Measurements from ENCODE around the gene ZWILCH.
A peak's percentile ranks its signal among the peaks of the same experiment; 100 is the strongest.

The ZWILCH gene

GRCh38 chr15:66483131-66483566 lies 22.0 kb upstream of the ZWILCH start:
- Histone ChIP-seq H3K4me3 (ENCODE audit: low read depth in 1 of 2, low read length in 1 of 2) (no peak overlapping the region), H3K36me3 (peaks cover 64% of the 10 kb centered on the region), H3K27me3 (no peaks in the 10 kb centered on the region), H3K9me3 (no peaks in the 10 kb centered on the region), H3K4me1 (ENCODE audit: control insufficient read depth in 1 of 2, insufficient read depth in 1 of 2, low read depth in 1 of 2, low read length in 1 of 2) (peaks cover 6 to 8% of the 10 kb centered on the region in 2 experiments), H3K27ac (peak overlapping the region; percentile 47)
- TF ChIP-seq CTCF (IDR thresholded peaks at IDR 0.05) = no peak

DNA sequence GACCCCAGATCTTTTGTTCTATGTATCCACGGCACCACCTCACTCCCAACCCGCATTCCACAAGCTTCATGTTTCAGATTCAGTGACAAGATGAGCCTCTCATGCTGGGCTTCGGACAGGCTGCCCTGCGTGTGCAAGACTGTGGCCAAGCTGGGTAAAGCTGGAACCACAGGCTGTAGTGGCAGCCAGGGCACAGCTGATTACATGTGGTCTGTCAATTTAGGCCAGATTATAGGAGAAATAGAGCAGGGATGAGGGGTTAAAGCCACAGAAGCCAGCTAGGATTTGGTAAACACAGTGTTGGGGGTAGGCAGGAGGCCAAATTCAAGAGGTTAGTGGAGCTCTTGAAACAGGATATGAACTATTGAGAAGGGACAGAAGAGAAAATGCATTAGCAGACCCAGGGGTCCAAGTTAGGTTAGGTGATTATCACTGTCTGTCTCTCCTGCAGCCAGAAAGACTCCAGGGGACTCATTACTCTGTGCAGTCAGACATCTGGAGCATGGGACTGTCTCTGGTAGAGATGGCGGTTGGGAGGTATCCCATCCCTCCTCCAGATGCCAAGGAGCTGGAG lies 20.5 kb upstream of the ZWILCH start:
- Histone ChIP-seq H3K4me1 (ENCODE audit: control insufficient read depth in 1 of 2, insufficient read depth in 1 of 2, low read depth in 1 of 2, low read length in 1 of 2) (peaks cover 6 to 8% of the 10 kb centered on the region in 2 experiments), H3K9me3 (no peaks in the 10 kb centered on the region), H3K36me3 (peaks cover 78% of the 10 kb centered on the region), H3K4me3 (ENCODE audit: low read depth in 1 of 2, low read length in 1 of 2) (no peak overlapping the region), H3K27me3 (no peaks in the 10 kb centered on the region), H3K27ac (no peak overlapping the region)
- TF ChIP-seq CTCF (IDR thresholded peaks at IDR 0.05) = no peak

GRCh38 chr15:66486887-66487286 lies 18.2 kb upstream of the ZWILCH start:
- no peaks in the 10 kb centered on the region for H3K27me3 ChIP-seq
- H3K4me1 ChIP-seq (ENCODE audit: control insufficient read depth in 1 of 2, insufficient read depth in 1 of 2, low read depth in 1 of 2, low read length in 1 of 2) = peaks cover 11 to 13% of the 10 kb centered on the region in 2 experiments
- H3K27ac ChIP-seq = no peak overlapping the region
- no peak for TF ChIP-seq CTCF (IDR thresholded peaks at IDR 0.05)
- no peak overlapping the region for H3K4me3 ChIP-seq (ENCODE audit: low read depth in 1 of 2, low read length in 1 of 2)
- H3K36me3 ChIP-seq = peaks cover 88% of the 10 kb centered on the region
- H3K9me3 ChIP-seq = no peaks in the 10 kb centered on the region

DNA sequence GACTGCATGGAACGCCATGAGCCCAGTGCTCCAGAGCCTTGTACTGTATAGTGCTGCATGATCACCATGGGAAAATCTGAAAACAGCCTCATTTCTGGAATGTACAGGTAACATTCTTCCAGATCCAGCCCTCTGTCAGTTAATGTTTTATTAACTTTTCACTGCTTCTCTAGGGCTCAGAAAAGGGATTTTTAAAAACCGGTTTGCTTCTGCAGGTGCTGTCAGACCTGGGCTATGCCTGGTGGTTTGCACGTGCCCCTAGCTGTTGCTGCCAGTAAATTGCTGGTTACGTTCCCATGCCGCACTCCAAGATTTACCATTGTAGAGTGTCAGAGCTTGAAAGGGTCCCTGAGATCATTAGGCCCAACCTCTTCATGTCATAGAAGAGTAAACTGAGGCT lies 16.6 kb upstream of the ZWILCH start:
- Histone ChIP-seq H3K4me3 (ENCODE audit: low read depth in 1 of 2, low read length in 1 of 2) (no peak overlapping the region), H3K27ac (no peak overlapping the region), H3K4me1 (ENCODE audit: control insufficient read depth in 1 of 2, insufficient read depth in 1 of 2, low read depth in 1 of 2, low read length in 1 of 2) (peaks cover 7 to 8% of the 10 kb centered on the region in 2 experiments), H3K9me3 (no peaks in the 10 kb centered on the region), H3K27me3 (no peaks in the 10 kb centered on the region), H3K36me3 (peaks cover 90% of the 10 kb centered on the region)
- no peak for TF ChIP-seq CTCF (IDR thresholded peaks at IDR 0.05)

DNA sequence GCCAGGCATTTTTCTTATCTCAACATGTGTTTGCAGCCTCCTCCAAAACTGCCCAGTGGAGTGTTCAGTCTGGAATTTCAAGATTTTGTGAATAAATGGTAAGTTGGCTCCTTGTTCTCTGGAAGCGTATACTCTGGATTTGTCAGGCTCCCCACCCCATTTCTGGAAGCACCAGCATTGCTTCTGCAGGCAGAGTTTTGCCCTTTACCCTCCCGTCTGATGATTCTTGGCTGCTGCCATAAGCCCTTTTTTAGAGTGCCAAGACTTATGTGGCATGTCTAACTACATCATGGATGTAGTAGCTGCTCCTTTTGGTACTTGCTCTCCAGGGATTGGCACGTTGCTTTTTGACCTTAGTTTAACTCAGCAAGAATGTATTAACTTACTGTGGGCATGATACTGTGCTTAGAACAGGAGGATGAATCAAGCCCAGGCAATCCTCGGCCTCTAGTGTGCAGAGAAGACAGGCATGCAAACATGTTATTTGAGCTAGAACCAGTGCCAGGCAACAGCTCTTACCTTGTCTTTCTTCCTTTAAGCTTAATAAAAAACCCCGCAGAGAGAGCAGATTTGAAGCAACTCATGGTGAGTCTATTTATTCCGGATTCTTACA lies 15.8 kb upstream of the ZWILCH start:
- TF ChIP-seq CTCF (IDR thresholded peaks at IDR 0.05) = no peak
- H3K4me3 ChIP-seq (ENCODE audit: low read depth in 1 of 2, low read length in 1 of 2) = no peak overlapping the region
- no peaks in the 10 kb centered on the region for H3K27me3 ChIP-seq
- no peaks in the 10 kb centered on the region for H3K9me3 ChIP-seq
- H3K27ac ChIP-seq = no peak overlapping the region
- peaks cover 92% of the 10 kb centered on the region for H3K36me3 ChIP-seq
- peaks cover 15 to 16% of the 10 kb centered on the region in 2 experiments for H3K4me1 ChIP-seq (ENCODE audit: control insufficient read depth in 1 of 2, insufficient read depth in 1 of 2, low read depth in 1 of 2, low read length in 1 of 2)
